Germinal center (tissue), 1 donor: ENCODE data around the gene INHBE.
"Not testable (repeated sequence)": the region's sequence is repeated elsewhere in the genome, so short reads cannot be mapped to it uniquely, and the experiment has no call there.

Experiments used
- DNase-seq: peaks from one replicate; pipeline ENCODE4 v3.0.0; 2012; ENCODE audit warnings: mixed read lengths, low spot score

The INHBE gene

GRCh38 chr12:57497223-57498131 lies 42.4 kb downstream of the INHBE start:
- no peak for DNase-seq

- no peak for DNase-seq
Observed at GRCh38 chr12:57498132-57498502, 43.0 kb downstream of the INHBE start.

GRCh38 chr12:57498571-57498970 lies 43.5 kb downstream of the INHBE start:
- DNase-seq, result no peak

GRCh38 chr12:57500213-57500612 lies 45.1 kb downstream of the INHBE start:
- DNase-seq, result no peak

GRCh38 chr12:57502311-57502969 lies 47.3 kb downstream of the INHBE start:
- not testable (repeated sequence) for DNase-seq

GRCh38 chr12:57506541-57506940 lies 51.4 kb downstream of the INHBE start:
- DNase-seq, result not testable (repeated sequence)
